GM18519 (cell line): ENCODE data around the gene CEMP1.

ENCODE experiments used
- ATAC-seq: cut with Tn5 transposase; IDR thresholded peaks from one replicate; pipeline ENCODE4 v1.9.1; 2021; ENCODE audit warnings: mild to moderate bottlenecking, moderate library complexity; ENCODE audit not compliant: unreplicated experiment, low FRiP score

CEMP1 gene

DNA sequence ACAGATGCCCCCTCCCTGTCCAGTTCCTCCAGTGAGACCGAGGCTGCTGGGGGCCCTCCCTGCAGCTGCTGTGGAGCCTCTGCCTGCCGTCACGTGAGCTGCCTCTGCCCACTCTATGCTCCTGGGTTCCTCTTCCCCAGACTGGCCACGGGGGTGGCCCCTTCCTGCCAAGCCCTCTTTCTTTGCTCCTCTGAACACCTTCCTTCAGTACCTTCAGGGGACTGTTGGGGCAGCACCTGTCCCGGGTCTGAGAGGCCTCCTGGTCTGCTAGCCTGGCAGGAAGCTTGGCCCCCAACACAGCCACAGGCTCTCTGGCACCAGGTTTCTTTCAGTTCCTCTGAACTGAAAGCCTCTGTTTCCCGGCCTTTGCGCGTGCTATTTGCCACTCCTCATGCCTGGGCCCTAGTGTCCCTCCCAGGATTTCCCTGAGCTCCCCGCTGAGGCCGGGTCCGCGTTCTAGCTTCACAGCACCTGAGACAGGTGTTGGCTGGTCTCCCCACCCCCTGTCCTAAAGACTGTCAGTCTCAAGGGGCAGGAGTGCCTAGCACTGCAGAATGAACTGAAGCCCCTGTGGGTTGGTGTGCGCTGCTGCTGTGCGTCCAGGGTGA, 24.1 kb downstream of the CEMP1 start:
- no peak for ATAC-seq

GRCh38 chr16:2505695-2506094, 25.5 kb downstream of the CEMP1 start:
- no peak for ATAC-seq

DNA sequence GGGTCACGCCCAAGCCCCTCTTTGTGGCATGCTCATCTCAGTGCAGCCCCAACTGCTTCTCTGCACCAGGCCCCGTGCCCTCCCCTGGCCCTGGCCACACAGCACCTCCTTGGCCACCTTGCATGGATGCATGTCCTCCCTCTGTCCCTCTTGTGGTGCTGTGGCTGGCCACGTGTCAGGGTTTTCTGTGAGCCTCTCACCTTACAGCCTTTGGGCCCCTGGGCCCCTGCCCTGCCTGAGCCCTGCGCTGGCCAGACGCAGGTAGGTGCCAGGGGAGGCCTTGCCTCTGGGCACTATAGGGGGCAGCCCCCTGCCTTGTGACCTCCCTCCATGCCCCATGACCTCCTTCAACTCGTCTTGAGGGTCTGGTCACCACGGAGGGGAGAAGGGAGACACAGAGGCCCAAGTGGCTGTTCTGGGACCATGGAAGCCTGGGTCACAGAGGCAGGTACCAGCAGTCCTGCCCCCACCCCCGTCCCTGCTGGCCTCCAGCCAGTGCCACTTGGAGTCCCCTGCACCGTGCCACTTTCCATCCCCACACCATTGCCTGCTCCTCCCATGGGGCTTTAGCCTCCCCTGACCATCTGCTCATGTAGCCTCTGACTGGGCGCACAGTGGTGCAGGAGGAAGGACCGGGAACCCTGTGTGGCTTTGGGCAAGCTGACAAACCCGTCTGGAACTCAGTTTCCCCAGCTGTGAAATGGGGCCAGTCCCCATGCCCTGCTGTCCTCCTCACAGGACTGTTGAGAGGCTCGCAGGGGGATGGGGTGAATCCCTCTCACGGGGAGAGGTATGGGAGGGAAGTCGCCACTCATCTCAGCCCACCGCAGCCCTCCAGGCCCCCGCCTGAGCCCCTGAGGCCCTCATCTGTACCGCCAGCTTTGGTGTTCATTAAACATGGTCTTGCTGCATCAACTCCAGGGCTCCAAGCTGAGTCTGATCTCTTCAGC, 29.0 kb downstream of the CEMP1 start:
- ATAC-seq: no peak

DNA sequence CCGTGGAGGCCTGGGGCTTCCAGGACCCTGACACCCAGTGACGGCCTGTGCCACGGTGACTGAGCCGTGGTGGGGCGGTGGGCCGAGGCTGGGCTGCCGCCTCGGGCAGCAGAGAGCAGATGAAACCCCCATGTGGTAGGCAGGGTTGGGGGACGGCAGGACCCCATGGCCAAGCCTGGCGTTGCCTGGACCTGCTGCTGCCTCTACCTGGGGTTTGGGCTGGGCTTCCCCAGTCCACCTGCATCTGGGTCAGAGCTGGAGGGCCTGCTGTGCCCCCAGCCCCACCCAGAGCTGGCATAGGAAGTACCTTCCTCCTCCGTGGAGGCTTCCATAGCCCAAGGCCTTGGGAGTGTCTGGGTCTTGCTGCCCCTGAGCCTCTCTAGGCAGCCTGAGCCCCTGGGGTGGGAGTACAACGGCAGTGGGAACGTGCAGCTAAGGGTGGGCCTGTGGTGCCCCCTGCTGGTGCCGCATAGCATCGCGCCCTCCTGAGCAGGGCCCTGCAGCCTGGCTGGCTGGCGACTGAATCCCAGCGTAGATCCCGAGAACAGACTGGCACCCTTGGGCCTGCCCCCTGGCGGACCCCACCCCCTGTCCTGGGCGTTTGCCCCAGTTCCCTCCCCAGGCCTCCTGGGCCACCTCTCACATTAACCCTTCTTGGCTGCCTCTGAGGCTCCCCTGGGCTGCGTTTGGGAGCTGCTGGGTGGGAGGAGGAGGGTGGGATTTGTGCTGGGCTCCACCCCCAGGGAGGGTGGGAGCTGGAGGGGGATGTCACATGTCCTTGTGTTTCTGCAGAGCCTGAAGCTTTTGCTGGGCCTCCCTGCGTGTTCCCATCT, 30.1 kb downstream of the CEMP1 start:
- no peak for ATAC-seq

DNA sequence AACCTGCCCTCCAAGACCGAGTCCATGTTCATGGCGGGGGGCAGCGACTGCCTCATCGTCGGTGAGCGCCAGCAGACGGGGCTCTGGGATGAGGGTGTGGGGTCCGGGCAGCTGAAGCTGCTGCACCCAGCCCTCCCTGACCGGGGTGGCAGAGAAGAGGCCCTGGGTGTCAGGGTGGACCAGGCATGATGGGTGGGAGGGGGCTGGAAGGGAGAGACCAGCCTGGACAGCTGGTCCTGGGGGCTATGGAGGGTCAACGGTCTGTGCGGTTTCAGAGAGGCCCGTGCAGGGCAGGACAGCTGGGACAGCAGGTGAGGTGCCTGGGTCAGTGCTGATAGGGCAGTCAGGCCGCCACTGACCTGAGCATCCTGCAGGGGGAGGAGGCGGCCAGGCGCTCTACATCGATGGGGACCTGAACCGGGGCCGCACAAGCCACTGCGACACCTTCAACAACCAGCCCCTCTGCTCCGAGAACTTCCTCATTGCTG, 30.7 kb downstream of the CEMP1 start:
- ATAC-seq: no peak

DNA sequence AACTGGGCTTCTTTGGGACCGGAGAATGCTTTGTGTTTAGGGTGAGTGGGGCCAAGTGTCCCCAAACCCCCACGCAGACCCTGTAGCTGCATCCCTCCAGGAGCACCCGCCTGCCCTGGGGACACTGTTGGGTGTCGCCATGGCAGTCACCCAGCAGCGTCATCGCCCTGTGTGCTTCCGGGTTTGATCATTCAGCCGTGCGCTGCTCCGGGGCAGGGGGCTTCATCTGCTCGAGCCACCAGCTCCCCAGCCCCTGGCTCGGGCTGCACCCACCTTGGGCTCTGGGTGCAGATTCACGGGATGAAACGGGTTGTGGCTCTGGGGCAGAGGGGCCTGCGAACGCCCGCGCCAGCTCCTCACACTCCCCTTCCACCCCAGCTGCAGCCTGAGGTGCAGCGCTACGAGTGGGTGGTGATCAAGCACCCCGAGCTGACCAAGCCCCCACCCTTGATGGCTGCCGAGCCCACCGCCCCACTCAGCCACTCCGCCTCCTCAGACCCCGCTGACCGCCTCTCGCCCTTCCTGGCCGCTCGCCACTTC, 31.2 kb downstream of the CEMP1 start:
- ATAC-seq: no peak

GRCh38 chr16:2499454-2499853, 31.8 kb downstream of the CEMP1 start:
- ATAC-seq: no peak

GRCh38 chr16:2498531-2499253, 32.5 kb downstream of the CEMP1 start:
- ATAC-seq: no peak

- ATAC-seq: no peak
Measured at GRCh38 chr16:2497695-2498484, 33.3 kb downstream of the CEMP1 start.

- no peak for ATAC-seq
Measured at GRCh38 chr16:2497116-2497630, 34.0 kb downstream of the CEMP1 start.

GRCh38 chr16:2496223-2497115, 34.7 kb downstream of the CEMP1 start:
- ATAC-seq: no peak

- no peak for ATAC-seq
Measured at GRCh38 chr16:2495041-2495440, 36.2 kb downstream of the CEMP1 start.

DNA sequence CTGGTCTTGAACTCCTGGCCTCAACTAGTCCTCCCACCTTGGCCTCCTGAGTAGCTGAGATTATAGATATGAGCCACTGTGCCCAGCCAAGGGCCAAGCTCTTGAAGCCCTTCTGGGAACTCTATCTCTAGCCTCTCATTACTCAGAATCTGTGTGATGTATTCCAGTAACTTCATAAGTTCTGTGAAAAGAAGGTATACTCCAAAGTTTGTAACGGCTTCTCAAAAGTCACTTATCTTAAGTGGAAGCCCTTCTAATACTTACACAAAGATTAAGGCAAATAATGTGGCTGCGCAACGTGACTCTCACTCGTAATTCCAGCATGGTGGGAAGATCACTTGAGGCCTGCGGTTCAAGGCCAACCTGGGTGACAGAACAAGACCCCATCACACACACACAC, 36.6 kb downstream of the CEMP1 start:
- ATAC-seq: no peak

- no peak for ATAC-seq
Measured at GRCh38 chr16:2493605-2494004, 37.6 kb downstream of the CEMP1 start.

DNA sequence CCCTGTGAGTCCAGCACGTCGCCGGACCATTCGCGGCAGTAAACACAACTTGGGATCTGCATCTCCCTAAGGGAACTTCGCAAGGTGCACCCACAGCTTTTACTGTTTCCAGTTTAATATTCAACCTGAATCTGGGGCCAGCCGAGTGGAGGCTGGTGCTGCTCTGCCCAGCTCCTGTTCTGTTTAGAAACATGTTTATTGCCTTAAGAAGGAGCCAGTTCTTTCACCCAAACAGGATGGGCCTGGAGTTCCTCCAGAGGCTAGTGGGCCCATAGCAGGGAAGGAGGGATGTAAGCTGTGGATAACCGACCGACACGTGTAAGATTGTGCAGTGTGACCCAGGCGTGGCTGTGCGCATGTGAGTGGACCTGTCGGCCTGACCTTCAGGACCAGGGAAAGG, 38.9 kb downstream of the CEMP1 start:
- no peak for ATAC-seq

GRCh38 chr16:2490190-2491105, 40.8 kb downstream of the CEMP1 start:
- ATAC-seq: no peak

- no peak for ATAC-seq
Measured at GRCh38 chr16:2489581-2489980, 41.6 kb downstream of the CEMP1 start.
